SJCRH30 (cell line): Measurements from ENCODE around the gene UBASH3B. TPM values are rescaled to one million over a fixed set of nuclear protein-coding genes. Genes with fewer than 3 reads are reported as not detected.
"Not testable (repeated sequence)": the region's sequence is repeated elsewhere in the genome, so short reads cannot be mapped to it uniquely, and the experiment has no call there.

Source experiments
- DNase-seq, 2 experiments: peaks; one replicate each; pipeline ENCODE4 v3.0.0-alpha.2; 2015 to 2020
- H3K27ac ChIP-seq: fragments of 250-450 bp; sonication (Bioruptor Pico); 2 replicates; pipeline ENCODE4 v1.5.1; 2020; ENCODE audit warnings: mild to moderate bottlenecking, moderate library complexity
- H3K27me3 ChIP-seq: fragments of 250-450 bp; sonication (Bioruptor Pico); 2 replicates; pipeline ENCODE4 v1.5.1; 2020; ENCODE audit warnings: mild to moderate bottlenecking, moderate library complexity
- H3K36me3 ChIP-seq: fragments of 250-450 bp; sonication (Bioruptor Pico); 2 replicates; pipeline ENCODE4 v1.5.1; 2020; ENCODE audit warnings: mild to moderate bottlenecking, moderate library complexity
- H3K4me1 ChIP-seq: fragments of 250-450 bp; sonication (Bioruptor Pico); 2 replicates; pipeline ENCODE4 v1.5.1; 2020; ENCODE audit warnings: mild to moderate bottlenecking, moderate library complexity
- H3K4me3 ChIP-seq: fragments of 250-450 bp; sonication (Bioruptor Pico); 2 replicates; pipeline ENCODE4 v1.5.1; 2020; ENCODE audit warnings: mild to moderate bottlenecking, moderate library complexity
- H3K9me3 ChIP-seq: fragments of 250-450 bp; sonication (Bioruptor Pico); replicated peaks from 2 replicates; pipeline ENCODE4 v1.5.1; 2020; ENCODE audit warnings: mild to moderate bottlenecking, moderate library complexity
- total RNA-seq: library from RNA; depleted of rRNA; stranded (reverse); fragments of >200 nt; shearing (Covaris generic); gene quantifications from 2 replicates; pipeline ENCODE4 v1.2.3, GENCODE V29; 2014

The UBASH3B gene
- total RNA-seq, 1 experiment from 2014 or later = 0.38 TPM

DNA sequence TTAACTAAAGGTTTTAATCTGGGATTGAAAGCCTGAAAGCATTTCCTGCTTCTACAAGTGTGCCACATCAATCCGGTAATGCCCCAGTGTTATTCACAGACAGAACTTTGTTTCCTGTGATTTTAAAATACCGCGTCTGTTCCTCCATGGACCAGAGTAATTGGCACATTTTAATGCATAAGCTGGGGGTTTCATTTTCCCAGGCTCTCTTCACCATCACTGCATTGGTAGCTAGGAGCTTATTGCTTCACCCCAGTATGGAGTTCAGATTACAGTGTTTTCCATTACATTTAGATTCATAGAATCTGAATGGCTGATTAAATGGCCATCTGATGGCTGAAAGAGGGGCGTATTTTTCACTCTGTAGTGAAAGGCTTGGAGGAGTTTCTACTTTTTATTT lies 157.1 kb downstream of the UBASH3B start:
- H3K36me3 ChIP-seq = no peaks in the 10 kb centered on the region
- H3K4me1 ChIP-seq = no peaks in the 10 kb centered on the region
- no peak overlapping the region for H3K4me3 ChIP-seq
- H3K27ac ChIP-seq = no peak overlapping the region
- no peak for DNase-seq
- H3K27me3 ChIP-seq = no peaks in the 10 kb centered on the region
- no peaks in the 10 kb centered on the region for H3K9me3 ChIP-seq

DNA sequence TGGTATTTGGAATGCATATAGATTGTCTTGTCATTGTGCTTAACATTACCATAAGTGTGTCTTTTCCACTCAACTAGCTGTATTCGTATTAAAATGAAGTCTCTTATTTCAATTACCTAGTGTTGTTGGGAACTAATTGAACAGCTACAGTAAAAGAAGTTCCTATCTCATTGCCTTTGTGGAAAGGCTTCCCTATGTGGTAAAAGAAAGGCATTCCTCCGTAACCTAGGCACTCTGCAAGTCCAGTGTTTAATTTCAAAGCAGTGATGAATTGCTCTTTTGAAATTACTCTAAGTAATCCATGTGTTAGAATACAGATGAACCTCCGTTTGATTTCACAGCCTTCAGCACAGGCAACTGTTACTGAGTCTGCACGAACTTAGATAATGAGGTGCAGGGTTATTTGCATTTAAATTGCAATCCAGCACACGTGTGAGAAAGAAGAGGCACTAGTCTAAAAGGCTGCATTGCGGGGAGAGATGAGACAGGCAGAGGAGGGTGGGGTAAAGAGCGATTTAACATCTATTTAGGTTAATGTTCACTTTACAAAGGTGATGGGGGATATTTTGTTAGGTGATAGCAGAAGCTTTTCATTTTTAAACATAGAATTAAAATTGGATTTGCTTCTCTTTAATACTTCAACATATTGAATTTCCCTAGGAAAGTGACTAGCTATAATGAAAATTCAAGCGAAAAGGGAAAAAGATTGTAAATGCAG lies 157.8 kb downstream of the UBASH3B start:
- Histone ChIP-seq H3K4me3 (no peak overlapping the region), H3K27ac (no peak overlapping the region), H3K36me3 (no peaks in the 10 kb centered on the region), H3K27me3 (no peaks in the 10 kb centered on the region), H3K4me1 (no peaks in the 10 kb centered on the region), H3K9me3 (no peaks in the 10 kb centered on the region)
- DNase-seq = no peak

DNA sequence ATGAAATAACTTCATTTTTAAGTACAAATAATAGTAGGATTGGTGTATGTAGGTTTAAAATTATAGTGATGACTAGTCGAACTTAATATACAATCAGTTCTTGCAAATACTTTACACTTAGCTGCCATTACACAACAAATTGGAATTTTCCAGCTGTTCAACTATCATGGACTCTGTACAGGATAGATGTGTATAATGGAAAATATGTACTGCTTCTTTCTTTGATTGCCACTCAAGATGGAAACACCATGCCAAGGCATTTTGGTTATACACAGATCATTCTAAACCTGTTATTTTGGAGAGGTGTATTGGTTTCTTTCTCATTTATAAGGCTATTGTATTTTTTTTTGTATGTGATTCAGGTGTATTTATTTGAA lies 158.4 kb downstream of the UBASH3B start:
- Histone ChIP-seq H3K9me3 (no peaks in the 10 kb centered on the region), H3K27ac (no peak overlapping the region), H3K36me3 (no peaks in the 10 kb centered on the region), H3K27me3 (no peaks in the 10 kb centered on the region), H3K4me1 (no peaks in the 10 kb centered on the region), H3K4me3 (no peak overlapping the region)
- DNase-seq = no peak

DNA sequence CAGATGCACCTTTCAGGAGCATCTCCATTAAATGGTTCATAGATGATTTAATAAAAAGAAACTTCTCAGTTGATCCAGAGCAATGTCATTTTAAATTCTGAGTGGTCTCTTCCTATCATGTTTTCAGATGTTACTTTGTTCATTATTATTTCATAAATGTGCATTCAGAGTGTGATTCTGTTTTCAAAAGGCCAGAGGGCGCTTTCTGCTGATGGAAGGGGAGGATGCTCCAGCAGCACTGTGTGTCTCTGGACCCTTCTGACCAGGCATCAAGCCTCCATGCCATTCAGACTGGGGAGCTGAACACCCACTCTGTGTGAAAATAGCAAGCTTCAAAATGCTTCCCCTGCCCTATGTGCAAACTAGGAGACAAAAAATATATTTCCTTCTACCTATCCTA lies 158.9 kb downstream of the UBASH3B start:
- no peaks in the 10 kb centered on the region for H3K27me3 ChIP-seq
- DNase-seq = peak in 1 of 2 experiments; percentile 13
- H3K36me3 ChIP-seq = no peaks in the 10 kb centered on the region
- H3K4me3 ChIP-seq = no peak overlapping the region
- H3K27ac ChIP-seq = no peak overlapping the region
- H3K9me3 ChIP-seq = no peaks in the 10 kb centered on the region
- no peaks in the 10 kb centered on the region for H3K4me1 ChIP-seq

DNA sequence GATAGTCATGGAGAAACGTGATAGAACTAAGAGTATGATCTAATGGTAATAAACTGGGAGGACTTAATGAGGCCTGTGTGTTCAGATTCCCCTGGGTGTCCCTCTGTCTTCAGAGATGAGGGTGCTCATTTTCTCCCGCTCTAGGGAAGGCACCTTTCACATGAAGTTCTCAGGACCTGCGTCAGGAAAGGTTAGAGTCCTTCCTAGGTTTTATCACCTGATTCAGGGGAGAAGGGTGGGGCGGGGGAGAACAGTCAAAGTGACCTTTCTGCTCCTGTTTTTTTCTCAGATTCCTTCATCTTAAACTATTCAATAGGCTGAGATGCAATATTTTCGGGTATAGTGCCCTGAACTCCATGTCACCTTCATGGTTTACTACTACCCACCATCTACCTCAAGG lies 160.4 kb downstream of the UBASH3B start:
- H3K27ac ChIP-seq = no peak overlapping the region
- H3K36me3 ChIP-seq = no peaks in the 10 kb centered on the region
- no peaks in the 10 kb centered on the region for H3K27me3 ChIP-seq
- H3K4me1 ChIP-seq = no peaks in the 10 kb centered on the region
- DNase-seq = no peak
- H3K4me3 ChIP-seq = no peak overlapping the region
- H3K9me3 ChIP-seq = no peaks in the 10 kb centered on the region

DNA sequence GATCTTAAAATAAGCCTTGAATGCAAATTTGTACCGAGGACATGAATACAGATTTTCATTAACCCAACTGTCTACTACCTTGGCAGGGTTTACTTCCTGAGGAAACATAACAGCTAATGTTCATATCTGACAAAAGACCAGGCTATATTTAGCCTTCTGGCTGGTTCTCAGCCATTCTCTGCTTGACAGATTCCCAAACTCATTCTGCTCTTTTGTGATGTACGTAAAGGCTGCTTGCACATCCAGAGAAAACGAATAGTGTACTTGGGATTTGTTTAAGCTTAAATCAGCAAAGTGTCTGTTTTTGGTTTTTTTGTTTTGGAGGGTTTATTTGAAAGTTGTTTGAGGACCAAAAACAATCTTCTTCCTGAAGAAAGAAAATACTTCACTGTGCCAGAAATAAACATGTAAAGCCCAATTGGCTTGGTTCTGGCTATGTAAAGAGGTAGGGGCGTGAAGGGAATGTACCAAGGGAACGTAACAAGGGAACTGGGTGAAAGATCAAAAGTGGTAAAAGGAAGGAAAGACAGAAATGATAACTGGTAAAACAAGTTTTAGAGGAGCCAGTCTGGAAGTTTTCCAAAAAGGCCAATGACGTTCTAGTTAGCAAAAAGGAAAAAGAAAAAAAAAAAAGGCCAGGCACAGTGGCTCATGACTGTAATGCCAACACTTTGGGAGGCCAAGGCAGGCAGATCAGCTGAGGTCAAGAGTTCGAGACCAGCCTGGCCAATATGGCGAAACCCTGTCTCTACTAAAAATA lies 161.4 kb downstream of the UBASH3B start:
- Histone ChIP-seq H3K27me3 (no peaks in the 10 kb centered on the region), H3K36me3 (no peaks in the 10 kb centered on the region), H3K4me3 (no peak overlapping the region), H3K9me3 (no peaks in the 10 kb centered on the region), H3K4me1 (no peaks in the 10 kb centered on the region), H3K27ac (no peak overlapping the region)
- DNase-seq = no peak

DNA sequence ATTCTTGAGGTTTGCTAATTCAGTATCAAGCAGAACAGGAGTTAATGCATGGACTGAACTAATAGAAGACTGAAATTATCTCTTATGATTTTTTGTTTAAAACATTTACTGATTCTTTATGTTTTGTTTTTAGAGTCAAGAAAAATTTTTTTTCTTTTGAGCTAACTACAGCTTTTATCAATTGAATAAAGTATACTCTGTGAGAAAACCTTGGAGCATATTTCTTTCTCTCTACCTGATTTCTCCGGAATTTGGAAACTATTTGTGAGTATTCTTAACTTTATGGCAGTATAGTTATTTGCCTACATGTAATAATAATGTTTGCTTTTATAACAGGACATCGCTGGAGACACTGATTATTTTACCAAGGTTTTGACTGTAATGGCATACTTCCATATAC lies 164.6 kb downstream of the UBASH3B start:
- H3K4me3 ChIP-seq = no peak overlapping the region
- H3K27ac ChIP-seq = no peak overlapping the region
- H3K36me3 ChIP-seq = no peaks in the 10 kb centered on the region
- no peaks in the 10 kb centered on the region for H3K27me3 ChIP-seq
- DNase-seq = no peak
- H3K4me1 ChIP-seq = no peaks in the 10 kb centered on the region
- no peaks in the 10 kb centered on the region for H3K9me3 ChIP-seq

DNA sequence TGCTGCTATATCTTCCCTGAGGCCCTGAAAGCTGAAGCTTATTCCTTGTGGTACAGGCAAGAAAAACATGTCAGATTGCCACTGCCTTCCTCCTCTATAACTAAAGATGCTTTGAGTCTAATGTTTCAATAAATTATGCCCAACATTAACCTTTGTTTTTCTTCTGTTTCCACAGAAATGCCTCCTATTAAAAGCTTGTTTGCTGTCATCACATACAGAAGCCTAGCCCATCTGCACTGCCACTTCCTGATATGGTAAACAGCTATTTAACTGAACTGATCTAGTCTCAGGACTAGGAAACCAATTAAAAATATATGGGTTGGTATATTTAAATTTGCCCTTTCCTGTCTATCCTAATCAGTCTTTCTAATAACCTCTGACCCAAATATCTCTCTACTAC lies 165.6 kb downstream of the UBASH3B start:
- Histone ChIP-seq H3K9me3 (no peaks in the 10 kb centered on the region), H3K4me3 (no peak overlapping the region)
- no peak for DNase-seq

DNA sequence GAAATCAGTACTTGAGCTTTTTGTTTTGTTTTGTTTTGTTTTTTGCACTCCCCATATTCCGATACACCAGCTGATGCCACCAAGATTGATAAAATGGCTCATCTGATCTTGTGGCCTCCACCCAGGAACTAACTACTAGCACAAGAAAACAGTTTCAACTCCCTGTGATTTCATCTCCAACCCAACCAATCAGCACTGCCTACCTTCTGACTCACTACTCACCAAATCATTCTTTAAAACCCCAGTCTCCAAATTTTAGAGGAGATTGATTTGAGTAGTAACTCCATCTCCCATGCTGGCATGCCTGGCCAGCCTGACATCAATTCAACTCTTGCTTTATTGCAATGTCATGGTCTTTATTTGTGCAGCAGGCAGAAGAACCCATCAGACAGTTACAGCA lies 166.7 kb downstream of the UBASH3B start:
- H3K27me3 ChIP-seq = no peaks in the 10 kb centered on the region

More for the DNA sequence above, 165.6 kb downstream of the UBASH3B start:
- H3K4me1 ChIP-seq = no peaks in the 10 kb centered on the region
- no peaks in the 10 kb centered on the region for H3K27me3 ChIP-seq
- no peaks in the 10 kb centered on the region for H3K36me3 ChIP-seq
- H3K27ac ChIP-seq = no peak overlapping the region

DNA sequence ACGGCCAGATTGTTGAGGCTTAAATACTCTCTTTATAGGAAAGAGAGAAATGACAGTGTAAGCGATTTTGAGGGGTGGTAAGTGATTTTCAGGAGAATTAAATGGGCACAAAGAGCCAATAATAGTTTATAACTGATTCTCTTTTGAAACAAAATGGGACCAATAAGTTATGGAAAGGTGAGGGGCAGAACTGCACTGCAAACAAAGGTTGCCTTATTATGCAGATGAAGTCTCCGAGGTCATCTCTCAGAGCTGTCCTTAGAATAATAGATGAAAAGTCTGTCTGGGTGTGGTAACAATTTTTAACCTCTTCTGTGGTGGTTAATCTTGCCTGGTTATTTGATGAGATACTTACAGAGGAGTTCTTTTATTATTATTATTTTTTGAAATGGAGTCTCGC lies 168.0 kb downstream of the UBASH3B start:
- DNase-seq = no peak
- no peak overlapping the region for H3K4me3 ChIP-seq
- no peak overlapping the region for H3K27ac ChIP-seq
- no peaks in the 10 kb centered on the region for H3K4me1 ChIP-seq
- H3K27me3 ChIP-seq = no peaks in the 10 kb centered on the region
- H3K9me3 ChIP-seq = no peaks in the 10 kb centered on the region
- no peaks in the 10 kb centered on the region for H3K36me3 ChIP-seq

More for the DNA sequence above, 166.7 kb downstream of the UBASH3B start:
- Histone ChIP-seq H3K27ac (no peak overlapping the region), H3K9me3 (no peaks in the 10 kb centered on the region), H3K4me3 (no peak overlapping the region), H3K4me1 (no peaks in the 10 kb centered on the region), H3K36me3 (no peaks in the 10 kb centered on the region)
- no peak for DNase-seq

DNA sequence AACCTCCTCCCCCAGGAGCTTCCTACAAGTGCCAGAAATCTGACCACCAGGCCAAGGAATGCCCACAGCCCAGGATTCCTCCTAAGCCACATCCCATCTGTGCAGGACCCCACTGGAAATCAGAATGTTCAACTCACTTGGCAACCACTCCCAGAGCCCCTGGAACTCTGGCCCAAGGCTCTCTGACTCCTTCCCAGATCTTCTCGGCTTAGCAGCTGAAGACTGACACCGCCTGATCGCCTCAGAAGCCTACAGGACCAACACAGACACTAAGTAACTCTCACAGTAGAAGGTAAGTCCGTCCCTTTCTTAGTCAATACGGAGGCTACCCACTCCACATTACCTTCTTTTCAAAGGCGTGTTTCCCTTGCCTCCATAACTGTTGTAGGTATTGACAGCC lies 173.8 kb downstream of the UBASH3B start:
- not testable (repeated sequence) for H3K4me1 ChIP-seq, H3K4me3 ChIP-seq, H3K27me3 ChIP-seq, DNase-seq, H3K9me3 ChIP-seq, H3K36me3 ChIP-seq, H3K27ac ChIP-seq

DNA sequence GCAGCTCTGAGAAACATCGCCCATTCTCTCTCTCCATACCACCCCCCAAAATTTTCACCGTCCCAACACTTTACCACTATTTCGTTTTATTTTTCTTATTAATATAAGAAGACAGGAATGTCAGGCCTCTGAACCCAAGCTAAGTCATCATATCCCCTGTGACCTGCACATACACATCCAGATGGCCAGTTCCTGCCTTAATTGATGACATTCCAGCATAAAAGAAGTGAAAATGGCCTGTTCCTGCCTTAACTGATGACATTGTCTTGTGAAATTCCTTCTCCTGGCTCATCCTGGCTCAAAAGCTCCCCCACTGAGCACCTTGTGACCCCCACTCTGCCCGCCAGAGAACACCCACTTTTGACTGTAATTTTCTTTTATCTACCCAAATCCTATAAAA lies 176.8 kb downstream of the UBASH3B start:
- H3K36me3 ChIP-seq, H3K27me3 ChIP-seq, H3K9me3 ChIP-seq, H3K27ac ChIP-seq, H3K4me3 ChIP-seq, H3K4me1 ChIP-seq, DNase-seq: not testable (repeated sequence)

DNA sequence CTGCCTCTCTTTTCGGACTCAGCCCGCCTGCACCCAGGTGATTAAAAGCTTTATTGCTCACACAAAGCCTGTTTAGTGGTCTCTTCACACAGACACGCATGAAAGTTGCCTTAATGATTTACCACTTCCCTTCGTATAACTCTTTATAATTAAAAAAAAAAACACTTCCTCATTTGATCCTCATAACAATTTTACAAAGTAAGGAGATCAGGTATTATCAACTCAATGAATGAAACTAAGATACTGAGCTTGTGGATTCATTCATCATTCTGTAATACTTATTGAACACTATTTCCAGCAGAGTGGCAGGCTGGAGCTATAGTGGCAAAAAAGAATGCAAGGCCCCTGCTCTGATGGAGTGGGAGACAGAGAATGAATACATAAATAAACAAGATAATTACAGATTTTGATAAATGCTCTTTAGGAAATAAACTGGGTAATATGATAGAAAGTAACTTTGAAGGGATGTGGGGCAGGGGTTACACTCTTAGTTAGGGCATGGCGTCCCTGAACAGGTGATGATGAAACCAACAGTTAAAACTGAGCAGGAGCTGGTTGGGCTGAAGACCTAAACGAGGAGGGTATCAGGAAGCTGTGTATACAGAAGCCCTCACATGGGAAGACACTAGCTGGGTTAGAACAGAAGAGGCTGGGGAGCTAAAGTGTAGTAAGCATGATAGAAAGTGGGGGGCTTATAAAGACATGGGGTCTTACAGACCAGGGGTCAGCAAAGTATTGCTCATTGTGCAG lies 177.4 kb downstream of the UBASH3B start:
- no peaks in the 10 kb centered on the region for H3K4me1 ChIP-seq
- H3K36me3 ChIP-seq = no peaks in the 10 kb centered on the region
- DNase-seq = no peak
- H3K27ac ChIP-seq = no peak overlapping the region
- no peaks in the 10 kb centered on the region for H3K9me3 ChIP-seq
- no peaks in the 10 kb centered on the region for H3K27me3 ChIP-seq
- H3K4me3 ChIP-seq = no peak overlapping the region

DNA sequence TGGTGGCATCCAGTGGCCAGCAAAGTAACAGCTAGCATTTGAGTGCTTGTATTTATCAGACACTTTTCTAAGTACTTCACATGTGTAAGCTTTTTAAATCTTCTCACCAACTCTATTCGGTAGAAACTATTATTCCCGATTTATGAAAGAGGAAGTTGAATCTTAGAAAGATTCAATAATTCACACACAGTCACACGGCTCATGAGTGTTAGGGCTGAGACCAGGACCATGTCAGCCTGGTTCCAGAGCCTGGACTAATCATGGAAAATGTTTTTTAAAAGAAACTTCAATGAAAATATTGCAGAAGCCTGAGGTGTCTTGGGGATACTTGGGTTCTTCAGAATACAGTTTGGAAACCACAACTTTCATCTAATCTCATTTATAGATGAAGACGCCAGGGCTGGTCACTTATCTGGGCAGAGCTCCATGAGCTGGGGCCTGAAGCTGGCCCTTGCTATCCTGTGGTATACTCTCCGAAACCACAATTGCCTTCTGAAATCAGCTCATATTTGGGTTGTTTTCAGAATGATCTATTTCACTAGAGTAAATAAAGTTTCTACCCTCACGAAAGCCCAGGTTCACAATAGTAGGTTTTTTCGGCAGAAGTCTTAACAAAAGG lies 178.4 kb downstream of the UBASH3B start:
- Histone ChIP-seq H3K27ac (no peak overlapping the region), H3K9me3 (no peaks in the 10 kb centered on the region), H3K36me3 (no peaks in the 10 kb centered on the region), H3K4me1 (no peaks in the 10 kb centered on the region), H3K27me3 (no peaks in the 10 kb centered on the region), H3K4me3 (no peak overlapping the region)
- DNase-seq = no peak

DNA sequence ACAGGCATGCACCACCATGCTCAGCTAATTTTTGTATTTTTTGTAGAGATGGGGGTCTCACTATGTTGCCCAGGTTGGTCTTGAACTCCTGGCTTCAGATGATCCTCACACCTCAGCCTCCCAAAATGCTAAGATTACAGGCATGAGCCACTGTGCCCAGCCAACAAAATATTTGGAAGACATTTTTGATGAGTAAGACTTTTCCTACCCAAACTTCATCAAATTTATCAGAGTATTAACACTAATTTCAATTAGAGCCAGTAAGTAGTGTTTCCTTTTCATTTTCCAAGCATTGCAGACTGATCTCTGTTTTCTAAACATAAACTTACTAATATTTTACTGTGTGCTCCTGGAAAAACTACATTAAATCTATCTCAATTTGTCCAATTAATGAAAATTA lies 181.4 kb downstream of the UBASH3B start:
- Histone ChIP-seq H3K36me3 (no peaks in the 10 kb centered on the region), H3K4me3 (no peak overlapping the region), H3K27ac (no peak overlapping the region), H3K4me1 (no peaks in the 10 kb centered on the region), H3K9me3 (no peaks in the 10 kb centered on the region), H3K27me3 (no peaks in the 10 kb centered on the region)
- DNase-seq = no peak
